ENCODE data around the gene ATP10B.

GRCh38 chr5:160514866-160515265 is 337.1 kb downstream of the ATP10B start:
- TF ChIP-seq POLR2A (IDR thresholded peaks at IDR 0.05; ENCODE audit: low read length) (no peak), GATA1 (IDR thresholded peaks at IDR 0.05; ENCODE audit: low read depth, low read length) (no peak)

Measured in erythroblast (primary cell).